NCI-H774 (cell line): ENCODE results near the gene FAM163A.
"Not testable (repeated sequence)": the region's sequence is repeated elsewhere in the genome, so short reads cannot be mapped to it uniquely, and the experiment has no call there.

ENCODE experiments used
- DNase-seq: peaks from one replicate; lab custom pipeline; 2025; lab: John Stamatoyannopoulos, UW

Gene FAM163A

DNA sequence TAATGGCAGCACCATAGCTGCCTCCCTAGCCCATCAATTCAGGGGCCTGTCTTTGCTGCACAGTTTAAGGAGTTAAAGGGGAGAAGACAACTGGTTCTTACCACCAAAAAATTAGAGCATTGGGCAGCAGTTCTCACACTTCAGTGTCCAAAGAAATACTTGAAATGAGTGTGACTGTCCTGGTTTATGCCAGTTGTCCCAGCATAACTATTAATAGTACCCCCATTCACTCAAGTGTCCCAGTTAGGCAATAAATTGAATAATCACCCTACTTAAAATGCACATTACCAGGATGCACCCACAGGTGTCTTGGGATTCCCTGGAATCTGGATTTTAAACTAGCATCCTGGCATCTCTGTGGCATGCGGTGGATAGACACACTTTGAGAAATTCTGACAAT is 51.1 kb downstream of the FAM163A start:
- no peak for DNase-seq

DNA sequence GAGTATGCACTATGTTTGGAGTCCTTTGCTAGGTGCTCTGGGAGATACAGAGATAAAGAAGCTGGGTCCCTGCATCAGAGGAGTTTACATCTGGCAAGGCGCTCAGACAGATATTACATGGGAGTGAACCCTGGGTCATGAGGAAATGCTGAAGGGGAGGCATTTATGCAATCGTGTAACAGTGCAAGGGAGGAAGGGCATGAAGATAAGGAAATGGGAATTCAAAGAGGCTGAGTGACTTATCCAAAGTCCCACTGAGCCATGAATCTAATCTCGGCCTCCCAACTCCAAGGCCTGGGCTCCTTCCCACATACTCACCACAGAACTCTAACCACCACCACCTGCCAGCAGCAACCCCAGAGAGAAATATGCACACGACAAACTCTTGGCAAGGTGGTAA is 51.6 kb downstream of the FAM163A start:
- no peak for DNase-seq

DNA sequence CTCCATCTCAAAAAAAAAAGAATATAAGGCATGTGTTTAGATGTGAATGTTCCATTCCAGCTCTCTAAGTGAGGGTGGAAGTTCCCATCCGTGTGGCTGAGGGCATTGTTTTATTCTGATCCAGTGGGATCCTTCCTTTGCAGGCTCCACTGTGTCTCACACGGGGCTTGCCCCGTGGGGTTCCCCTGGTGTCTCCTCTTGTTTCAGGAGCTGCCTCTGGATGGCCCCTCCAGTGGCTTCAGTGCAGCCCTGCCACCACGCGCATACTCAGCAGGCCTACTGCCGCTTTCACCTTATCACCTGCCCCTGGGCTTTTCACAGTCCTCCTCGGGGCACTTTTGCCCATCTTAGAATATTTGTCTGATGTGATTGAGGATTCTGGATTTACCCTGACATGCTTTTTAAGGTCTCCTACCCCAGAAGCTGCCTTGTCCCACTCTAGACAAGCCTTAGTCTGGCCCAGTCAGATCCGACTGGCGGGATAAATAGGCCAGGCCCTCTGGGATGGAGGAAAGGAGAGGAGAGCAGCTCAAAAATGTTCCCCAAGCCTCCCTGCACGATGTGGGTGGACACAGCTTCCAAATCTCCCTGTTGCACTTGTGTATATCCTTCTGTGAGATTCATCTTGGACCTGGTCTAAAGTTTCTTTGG is 55.2 kb downstream of the FAM163A start:
- no peak for DNase-seq

DNA sequence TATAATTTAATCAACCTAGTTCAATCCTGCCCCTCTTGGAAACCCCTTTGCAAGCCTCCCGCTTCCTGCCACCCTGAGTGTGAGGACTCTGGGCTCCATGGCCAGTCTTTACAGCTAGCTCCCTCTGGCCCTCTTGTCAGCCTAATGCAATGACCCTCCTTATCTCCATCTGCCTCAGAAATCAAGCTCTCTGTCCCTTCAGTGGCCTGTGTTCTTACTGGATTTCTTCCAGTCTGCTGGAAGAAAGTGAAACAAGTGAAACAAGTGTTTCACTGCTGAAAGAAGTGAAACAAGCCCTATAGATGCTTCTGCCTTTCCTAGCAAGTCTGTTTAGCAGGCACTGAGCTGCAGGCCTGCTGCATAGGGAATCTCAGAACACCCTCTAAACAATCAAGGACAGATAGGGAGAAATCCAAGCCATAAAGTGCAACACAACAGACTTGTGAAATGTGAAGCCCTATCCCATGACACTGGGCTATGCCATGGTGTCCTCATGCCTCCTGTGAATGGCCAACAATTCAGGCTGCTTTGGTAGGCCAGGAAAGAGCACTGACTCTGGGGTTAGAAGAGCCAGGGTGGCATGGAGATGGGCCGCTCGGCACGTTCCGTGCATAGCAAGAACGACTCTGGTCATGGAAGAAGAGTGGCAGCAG is 55.9 kb downstream of the FAM163A start:
- DNase-seq, result no peak

DNA sequence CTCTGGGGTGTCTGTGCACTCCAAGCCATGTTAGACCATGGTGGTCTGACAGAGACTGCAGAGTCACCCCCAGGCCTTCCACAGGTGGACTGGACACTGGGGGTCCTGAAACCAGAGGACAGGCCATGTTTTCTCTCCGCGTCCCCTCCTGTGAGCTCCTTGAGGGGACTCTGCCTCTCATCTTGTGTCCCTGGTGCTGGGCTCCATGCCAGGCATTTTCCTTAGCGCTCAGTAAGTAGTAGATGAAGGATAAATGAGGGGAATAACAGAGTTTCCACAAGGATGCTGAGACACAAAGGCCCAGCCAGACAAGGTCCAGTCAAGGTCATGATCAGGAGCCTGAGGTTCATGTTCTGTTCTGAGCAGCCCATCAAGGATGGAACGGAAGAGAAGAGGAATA is 57.4 kb downstream of the FAM163A start:
- no peak for DNase-seq

DNA sequence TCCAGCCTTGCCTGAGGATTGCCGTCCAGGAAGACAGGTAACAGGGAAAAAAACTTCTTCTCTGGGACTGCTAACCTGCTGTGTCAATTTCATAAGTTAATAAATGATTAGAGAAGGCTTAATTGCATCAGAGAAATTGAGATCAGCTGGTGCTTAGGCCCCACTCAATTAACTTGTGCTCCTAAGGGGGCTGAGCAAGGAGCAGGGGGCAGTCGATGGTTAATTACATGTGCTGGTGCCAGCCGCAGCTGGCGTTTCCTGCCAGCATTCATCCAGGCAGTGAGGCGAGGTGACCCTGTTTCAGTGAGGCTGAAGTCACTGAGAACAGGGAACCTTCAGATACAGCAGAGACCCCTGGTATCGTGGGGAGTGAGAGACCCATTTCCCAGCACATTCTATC is 60.0 kb downstream of the FAM163A start:
- DNase-seq, result no peak

DNA sequence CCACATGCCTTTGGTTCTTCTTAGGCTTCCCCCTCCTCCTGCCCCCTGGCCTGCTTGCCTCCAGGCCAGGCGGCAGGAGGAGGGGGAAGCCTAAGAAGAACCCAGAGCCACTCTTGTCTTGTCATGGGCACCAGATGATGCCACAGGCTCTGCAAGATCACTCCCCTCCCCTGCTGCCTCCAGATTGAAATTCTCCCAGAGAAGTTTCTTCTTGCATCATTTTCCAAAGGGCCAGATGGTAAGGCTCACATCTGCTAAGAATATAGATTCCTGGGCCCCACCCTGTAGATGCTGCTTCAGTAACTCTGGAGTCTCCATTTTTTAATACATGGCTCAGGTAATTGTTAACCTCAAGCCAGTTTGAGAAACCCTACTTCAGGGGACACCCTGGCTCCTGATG is 60.8 kb downstream of the FAM163A start:
- DNase-seq, result no peak

DNA sequence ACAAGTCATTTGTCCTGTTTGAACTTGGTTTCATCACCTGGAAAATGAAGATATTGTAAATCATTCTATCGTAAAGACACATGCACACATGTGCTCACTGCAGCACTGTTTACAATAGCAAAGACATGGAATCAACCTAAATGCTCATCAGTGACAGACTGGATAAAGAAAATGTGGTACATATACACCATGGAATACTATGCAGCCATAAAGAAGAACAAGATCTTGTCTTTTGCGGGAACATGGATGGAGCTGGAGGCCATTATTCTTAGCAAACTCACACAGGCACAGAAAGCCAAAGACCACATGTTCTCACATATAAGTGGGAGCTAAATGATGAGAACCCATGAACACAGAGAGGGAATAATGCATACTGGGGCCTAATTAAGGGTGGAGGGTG is 61.3 kb downstream of the FAM163A start:
- not testable (repeated sequence) for DNase-seq

DNA sequence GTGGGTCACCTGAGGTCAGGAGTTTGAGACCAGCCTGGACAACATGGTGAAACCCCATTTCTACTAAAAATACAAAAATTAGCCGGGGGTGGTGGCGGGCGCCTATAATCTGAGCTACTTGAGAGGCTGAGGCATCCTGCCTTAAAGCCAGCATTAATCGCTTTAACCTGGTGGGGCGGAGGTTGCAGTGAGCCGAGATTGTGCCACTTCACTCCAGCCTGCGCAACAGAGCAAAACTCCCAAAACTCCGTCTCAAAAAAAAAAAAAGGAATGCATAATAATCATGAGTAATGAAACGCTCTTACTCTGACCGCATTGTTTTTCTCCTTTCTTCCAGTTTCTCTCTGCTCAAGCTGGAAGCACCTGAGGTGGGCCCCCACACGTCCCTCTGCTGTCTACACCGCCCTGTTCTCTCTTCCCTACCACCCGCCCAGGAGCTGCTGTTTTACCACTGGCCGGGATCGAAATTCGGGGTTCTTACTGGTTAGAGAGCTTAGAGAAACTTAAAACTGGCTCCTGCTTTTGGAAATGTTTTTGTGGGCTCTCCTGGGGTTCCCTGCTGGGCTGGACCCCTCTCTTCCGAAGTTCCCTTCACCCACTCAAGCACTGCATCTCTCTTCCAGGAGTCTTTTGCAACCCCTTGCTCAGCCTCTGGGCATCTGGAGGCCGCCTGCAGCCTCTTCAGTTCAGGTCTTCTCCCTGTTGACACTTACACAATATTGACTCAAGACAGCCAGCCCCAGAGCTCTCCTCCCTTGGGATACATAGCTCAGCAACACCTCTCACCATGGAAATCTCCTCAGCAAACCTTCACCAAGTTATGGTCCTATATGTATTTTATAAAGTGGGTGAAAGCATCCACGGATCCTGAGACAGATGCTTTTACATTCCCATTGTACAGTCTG is 62.5 kb downstream of the FAM163A start:
- no peak for DNase-seq

DNA sequence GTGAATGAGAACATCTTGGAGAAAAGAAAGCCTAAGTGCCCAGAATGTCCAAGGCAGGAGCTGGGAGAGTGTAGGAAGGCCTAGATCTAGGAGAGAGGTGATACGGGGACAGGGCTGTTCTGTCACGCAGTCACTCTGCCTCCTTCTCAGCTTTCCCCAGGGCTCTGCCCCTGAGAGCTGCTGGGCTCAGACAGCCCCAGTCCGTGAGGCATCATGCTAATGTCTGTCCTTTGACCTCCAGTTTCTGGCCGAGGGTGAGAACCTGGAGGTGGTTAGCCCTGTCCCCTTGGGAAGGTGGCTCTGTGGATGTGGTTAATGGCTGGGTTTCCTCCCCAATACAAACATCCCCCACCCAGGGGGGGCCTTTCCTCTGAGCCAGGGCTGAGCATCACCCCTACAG is 63.2 kb downstream of the FAM163A start:
- no peak for DNase-seq

DNA sequence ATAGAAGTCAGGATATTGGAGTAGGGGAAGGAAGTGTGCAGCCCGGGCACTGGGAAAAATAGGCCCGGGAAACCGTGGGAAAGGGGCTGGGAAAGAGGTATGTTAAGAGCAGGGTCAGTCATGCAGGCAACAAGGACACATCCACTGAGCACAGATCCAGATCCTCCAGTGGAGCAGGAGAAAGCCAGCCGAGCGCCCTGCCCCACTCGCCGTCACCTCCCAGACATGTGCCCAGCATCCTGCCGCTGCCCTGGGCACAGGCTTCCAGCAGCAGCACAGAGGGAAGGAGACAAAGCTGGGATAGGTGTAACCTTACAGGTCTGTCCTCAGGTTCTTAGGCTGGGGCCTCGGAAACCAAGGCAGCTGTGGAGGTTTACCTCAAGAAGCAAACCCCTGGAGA is 64.2 kb downstream of the FAM163A start:
- no peak for DNase-seq

DNA sequence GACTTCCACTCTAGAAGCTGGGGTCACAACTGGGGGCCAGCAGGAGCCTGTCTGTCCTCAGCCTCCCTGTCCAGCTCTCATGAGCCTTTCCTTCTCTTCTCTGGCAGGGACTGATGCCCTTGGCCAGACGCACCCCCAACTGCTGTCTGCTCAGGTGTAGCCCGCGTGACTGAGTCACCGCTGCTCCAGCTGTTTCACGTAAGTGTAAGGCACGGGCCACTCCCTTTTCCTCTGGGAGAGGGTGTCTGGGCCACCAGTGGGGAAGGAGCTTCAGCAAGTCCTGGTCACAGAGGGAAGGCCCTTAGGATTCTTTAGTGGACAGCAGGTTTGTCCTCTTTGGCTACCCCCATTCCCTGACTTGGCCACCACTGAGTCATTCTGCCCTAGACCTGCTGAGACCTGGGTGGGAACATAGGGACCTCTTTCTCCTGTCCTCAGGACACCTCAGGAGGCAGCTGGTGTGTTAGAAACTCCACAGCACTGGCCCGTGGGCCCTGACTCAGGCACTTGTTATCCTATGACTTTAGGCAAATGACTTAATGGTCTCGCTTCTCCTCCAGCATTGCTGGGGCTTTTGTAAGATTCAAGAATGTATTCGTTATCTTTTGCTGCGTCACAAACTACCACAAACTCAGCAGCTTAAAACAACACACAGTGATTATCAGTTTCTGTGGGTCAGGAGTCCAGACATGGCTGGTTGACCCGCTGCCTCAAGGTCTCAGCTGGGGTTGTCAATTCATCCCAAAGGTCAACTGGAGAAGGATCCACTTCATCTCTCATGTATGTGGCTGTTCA is 64.8 kb downstream of the FAM163A start:
- DNase-seq, result no peak

DNA sequence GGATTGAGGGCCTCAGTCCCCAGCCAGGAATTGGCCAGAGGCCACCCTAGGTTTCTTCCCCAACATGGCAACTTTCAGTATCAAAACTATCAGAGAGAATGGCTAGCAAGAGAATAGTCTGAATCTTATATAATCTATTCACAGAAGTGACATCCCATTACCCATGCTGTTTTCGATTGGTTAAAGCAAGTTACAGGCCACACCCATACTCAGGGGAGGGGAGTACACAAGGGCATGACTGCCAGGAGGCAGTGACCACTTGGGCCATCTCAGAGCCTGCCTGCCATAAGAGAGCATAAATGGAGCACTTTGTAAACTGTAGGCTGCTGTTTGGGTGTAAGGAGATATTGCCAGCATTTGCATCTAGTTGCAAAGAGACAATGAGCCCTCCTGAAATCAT is 65.4 kb downstream of the FAM163A start:
- DNase-seq, result no peak

DNA sequence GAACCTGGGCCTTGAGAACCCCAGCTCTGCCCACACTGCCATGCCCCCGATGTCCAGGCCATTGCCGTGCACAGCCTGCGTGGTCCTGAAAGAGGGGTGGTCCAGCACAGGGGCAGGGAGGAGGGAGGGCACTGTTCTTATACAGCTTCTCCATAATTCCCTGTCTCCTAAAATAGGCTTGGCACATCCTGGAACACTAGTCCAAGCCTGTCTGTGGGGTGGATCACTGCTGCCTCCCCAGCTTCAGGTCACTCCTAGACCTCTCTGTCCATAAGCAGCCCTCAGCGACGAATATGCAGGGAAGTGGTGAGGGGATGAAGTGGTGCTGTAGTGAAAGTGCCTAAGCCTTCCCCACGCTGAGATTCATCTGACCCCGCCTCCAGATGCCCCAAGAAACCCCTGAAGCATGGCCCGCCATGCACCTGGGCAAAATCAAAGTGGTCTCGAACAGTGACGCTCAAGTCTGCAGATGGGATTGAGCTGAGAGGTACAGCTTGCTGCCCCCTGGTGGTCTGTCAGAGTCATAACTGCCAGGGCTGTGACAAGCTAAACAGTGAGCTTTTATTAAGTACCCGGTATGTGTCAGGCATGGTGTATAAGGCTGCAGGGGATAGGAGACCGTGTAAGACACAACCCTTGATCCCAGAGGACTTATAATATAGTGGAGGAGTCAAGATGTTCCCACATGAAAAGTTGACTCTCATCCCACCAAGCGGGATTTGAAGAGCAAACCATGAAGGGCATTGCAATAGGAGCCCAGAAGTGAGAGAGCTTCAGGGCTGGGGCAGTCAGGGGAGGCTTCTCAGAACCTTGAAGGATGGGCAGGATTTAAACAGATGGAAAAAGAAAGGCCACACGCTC is 66.6 kb downstream of the FAM163A start:
- DNase-seq, result peak; percentile 68

DNA sequence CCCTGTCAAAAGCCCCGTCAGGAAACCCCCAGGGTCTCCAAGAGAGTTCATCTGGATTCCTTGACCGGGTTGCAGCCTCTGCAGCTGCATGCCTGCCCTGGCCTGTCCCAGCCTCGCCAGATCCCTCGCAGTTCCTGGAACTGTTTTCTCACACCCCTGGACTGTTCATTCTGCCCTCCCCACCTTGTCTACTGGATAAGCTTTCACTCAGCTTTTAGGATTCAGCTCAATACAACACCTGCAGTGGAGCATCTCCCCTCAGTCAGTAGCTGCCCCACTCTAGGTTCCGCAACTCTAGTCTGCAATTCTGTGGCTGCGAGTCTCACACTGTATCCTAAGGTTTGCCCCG is 67.2 kb downstream of the FAM163A start:
- no peak for DNase-seq

DNA sequence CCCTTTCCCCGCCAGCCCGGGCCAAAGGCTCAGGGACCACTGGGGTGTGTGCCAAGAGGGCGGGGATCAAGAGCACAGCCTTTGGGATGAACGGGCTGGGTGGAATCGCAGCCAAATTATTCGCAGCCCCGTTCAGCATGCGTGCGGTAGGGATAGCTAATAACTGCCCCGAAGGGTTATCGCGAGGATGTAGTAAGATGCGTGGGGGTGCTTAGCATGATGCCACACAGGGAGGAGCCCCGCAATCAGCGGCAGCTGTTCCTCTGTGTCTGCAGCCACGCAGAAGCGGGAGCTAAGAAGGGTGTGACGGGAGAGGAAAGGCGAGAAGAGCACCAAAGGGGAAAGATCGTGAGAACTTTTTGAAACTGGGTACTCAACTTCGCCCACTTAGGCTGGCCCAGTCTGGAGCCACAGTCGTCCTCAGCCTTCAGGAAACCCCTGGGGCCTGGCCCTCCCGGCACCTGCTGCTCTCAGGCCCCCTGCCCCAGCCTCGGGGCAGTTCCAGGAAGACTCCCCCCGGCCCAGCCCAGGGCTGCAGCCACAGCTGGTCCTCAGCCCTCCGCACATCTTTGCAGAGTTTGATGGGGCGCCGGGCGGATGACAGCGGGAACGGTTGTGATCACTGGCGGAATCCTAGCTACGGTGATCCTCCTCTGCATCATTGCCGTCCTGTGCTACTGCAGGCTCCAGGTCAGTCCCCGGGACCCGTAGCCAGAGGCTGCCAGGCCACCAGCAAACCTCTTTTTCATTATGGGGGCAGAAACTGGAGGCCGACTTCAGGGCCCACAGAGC is 69.6 kb downstream of the FAM163A start:
- DNase-seq, result no peak

DNA sequence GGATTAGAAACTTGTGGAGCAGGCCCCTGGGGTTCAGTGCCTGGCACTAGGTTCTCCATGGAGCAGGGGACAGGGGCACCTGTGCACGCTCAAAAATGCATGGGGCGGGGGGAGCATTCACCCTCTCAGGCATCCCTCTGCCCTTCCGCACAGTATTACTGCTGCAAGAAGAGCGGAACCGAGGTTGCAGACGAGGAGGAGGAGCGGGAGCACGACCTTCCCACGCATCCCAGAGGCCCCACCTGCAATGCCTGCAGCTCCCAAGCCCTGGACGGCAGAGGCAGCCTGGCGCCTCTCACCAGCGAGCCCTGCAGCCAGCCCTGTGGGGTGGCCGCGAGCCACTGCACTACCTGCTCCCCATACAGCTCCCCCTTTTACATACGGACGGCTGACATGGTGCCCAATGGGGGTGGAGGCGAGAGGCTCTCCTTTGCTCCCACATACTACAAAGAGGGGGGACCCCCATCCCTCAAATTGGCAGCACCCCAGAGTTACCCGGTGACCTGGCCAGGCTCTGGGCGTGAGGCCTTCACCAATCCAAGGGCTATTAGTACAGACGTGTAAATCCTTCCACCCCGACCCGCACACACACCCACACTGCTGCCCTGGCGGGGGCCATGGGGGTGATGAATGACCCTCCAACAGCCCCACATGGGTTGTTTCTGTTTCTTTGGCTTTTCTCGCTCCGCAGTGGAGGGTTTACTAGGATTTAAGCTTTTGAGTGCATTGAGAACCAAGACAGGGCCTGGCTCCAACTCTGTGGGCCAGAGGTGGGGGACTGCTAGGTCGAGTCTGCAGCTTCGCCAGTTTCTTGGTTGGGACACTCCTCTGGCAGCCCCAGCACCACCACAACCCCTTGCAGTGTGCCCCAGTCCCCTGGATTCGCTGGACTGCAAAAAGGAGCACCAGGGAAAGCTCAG is 70.8 kb downstream of the FAM163A start:
- DNase-seq, result no peak

DNA sequence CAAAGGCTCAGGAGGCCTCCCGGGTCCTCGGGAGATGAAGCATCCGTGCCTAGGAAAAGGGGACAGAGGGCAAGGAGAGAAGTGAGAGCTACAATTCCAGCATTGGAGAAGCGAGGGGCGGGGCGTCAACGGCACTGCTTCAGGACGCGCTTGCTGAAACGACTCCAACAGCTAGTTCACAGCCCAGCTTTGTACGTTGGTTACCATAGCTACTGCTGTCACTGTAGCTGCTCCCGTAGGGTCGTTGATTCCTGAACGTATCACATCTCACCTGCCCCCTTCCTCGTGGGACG is 71.4 kb downstream of the FAM163A start:
- DNase-seq, result no peak

DNA sequence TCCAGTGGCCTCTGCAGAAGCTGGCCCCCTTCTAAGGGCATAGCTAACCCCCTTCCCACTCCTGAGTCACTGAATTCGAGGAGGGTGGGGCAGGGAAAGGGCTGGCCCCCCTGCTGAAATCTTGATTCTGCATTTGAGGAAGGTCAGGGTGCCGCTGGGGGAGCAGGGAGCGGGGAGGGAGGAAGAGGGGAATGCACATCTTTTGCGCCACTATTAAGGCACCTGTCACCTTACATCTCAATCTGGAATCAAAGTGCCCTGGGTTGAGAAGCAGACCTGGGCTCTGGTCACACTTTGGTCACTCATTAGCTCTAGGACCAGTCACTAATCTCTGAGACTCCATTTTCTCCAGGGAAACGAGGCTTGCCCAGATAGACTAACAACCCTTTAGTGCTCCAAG is 72.5 kb downstream of the FAM163A start:
- DNase-seq, result no peak
